Panc1 (cell line): Measurements from ENCODE around the gene CHRNA5. TPM values are rescaled to one million over a fixed set of nuclear protein-coding genes. Genes with fewer than 3 reads are reported as not detected.
"Not testable (repeated sequence)": the region's sequence is repeated elsewhere in the genome, so short reads cannot be mapped to it uniquely, and the experiment has no call there.

ENCODE experiments used
- ATAC-seq: fragments of 200-7000 bp; cut with Tn5 transposase; 2 replicates; pipeline ENCODE4 v1.9.1; 2020; ENCODE audit warnings: mild to moderate bottlenecking, moderate library complexity
- BruUV-seq: library from RNA; stranded (reverse); fragments of 400-500 nt; replicated peaks from 2 replicates; lab custom pipeline; 2021; lab: Mats Ljungman, UMichigan
- CTCF ChIA-PET: fragments of 300-600 bp; sonication (Branson Sonifier 250); formaldehyde crosslinking; loops from one replicate; lab custom pipeline; 2022; ENCODE audit warnings: antibody characterized with exemption; lab: Charles Lee
- POLR2A ChIA-PET: fragments of 300-600 bp; sonication (Branson Sonifier 250); formaldehyde crosslinking; loops from one replicate; lab custom pipeline; 2022; ENCODE audit warnings: antibody characterized with exemption; lab: Charles Lee
- DNase-seq: peaks from one replicate; pipeline ENCODE4 v3.0.0-alpha.2; 2010; ENCODE audit warnings: low read depth, low spot score
- H3K27ac ChIP-seq: 2 replicates; pipeline ENCODE4 v1.5.1; 2011; ENCODE audit warnings: mild to moderate bottlenecking, low read length, inconsistent platforms
- H3K27me3 ChIP-seq: fragments of 200-500 bp; sonication (Bioruptor generic); 2 replicates; pipeline ENCODE4 v1.6.0; 2014; ENCODE audit warnings: low read length, inconsistent platforms; ENCODE audit not compliant: control insufficient read depth, insufficient read depth
- H3K36me3 ChIP-seq: fragments of 200-500 bp; sonication (Bioruptor generic); 2 replicates; pipeline ENCODE4 v1.5.1; 2014; ENCODE audit warnings: inconsistent platforms, mild to moderate bottlenecking, low read length, moderate library complexity; ENCODE audit not compliant: control insufficient read depth, insufficient read depth
- H3K4me1 ChIP-seq: 2 replicates; pipeline ENCODE4 v1.5.1; 2011; ENCODE audit warnings: inconsistent platforms, mild to moderate bottlenecking, low read length, moderate library complexity; ENCODE audit not compliant: control insufficient read depth, insufficient read depth
- H3K4me3 ChIP-seq, 2 experiments: 2 replicates each; pipeline ENCODE4 v1.5.1; 2011 to 2012; ENCODE audit warnings: low read depth in 2 of 2, low read length in 2 of 2, mild to moderate bottlenecking in 2 of 2, inconsistent platforms in 1 of 2, moderate library complexity in 1 of 2
- H3K9me3 ChIP-seq: fragments of 200-500 bp; sonication (Bioruptor generic); 2 replicates; pipeline ENCODE4 v1.5.1; 2014; ENCODE audit warnings: low read depth, mild to moderate bottlenecking, inconsistent platforms, low read length, moderate library complexity; ENCODE audit not compliant: control insufficient read depth, insufficient read depth
- POLR2AphosphoS5 ChIP-seq: IDR thresholded peaks from 2 replicates; pipeline ENCODE4 v1.6.1; 2012; ENCODE audit warnings: mild to moderate bottlenecking, low read depth, low read length, moderate library complexity
- SIN3A ChIP-seq: IDR thresholded peaks from 2 replicates; pipeline ENCODE4 v1.6.1; 2012; ENCODE audit warnings: low read depth, mild to moderate bottlenecking, low read length, moderate library complexity, borderline replicate concordance; ENCODE audit not compliant: insufficient read depth
- TCF7L2 ChIP-seq: IDR thresholded peaks from 2 replicates; pipeline ENCODE4 v1.6.1; 2011; ENCODE audit warnings: mild to moderate bottlenecking, low read depth, low read length, inconsistent platforms
- in situ Hi-C: cut with HindIII; loops from 2 replicates; pipeline ENCODE4 v1.10.0; 2016; ENCODE audit warnings: low sequenced_read_pairs, low pct_unique_long_range_greater_than_20kb
- intact Hi-C: fragments of 100-400 bp; cut with micrococcal nuclease; formaldehyde crosslinking; loops from one replicate; pipeline ENCODE4 v1.10.0; 2022; ENCODE audit not compliant: unreplicated experiment
- total RNA-seq: library from RNA; stranded (reverse); gene quantifications from one replicate; pipeline ENCODE4 v1.2.1, GENCODE V29; 2021; ENCODE audit not compliant: unreplicated experiment
- TF ChIP-seq, protein P1 (sequence below): fragments of 450-650 bp; IDR thresholded peaks from 2 replicates; pipeline ENCODE4 v1.5.1; 2017; ENCODE audit warnings: mild to moderate bottlenecking
- TF ChIP-seq, protein P2 (sequence below), 2 experiments: IDR thresholded peaks; 2 replicates each; pipeline ENCODE4 v1.6.1; 2011 to 2012; ENCODE audit warnings: low read depth in 2 of 2, control low read depth in 1 of 2, low read length in 1 of 2, mild to moderate bottlenecking in 1 of 2, moderate library complexity in 1 of 2; ENCODE audit not compliant: insufficient read depth in 1 of 2

The CHRNA5 gene
- total RNA-seq, 1 experiment from 2014 or later = 52.4 TPM

DNA sequence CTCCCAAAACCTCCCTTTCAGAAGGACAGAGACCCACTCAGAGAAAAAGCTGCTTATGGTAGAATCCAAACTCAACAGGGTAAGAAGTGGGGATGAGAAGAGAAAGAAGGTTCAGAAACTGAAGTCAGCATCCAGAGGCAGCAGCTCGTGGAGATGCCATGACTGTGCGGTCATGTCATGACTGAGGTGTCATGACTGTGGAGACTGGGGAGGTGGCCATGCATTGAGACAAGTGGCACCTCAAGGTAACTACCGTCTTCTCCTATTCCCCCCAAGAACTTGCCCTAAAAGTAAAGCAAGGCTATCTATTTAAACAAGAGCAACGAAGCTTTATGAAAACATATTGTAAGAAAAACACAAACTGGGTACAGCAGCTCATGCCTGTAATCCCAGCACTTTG lies 40.4 kb downstream of the CHRNA5 start:
- intact Hi-C loops (no loop called here), in situ Hi-C loops (no loop called here)
- H3K27me3 ChIP-seq = no peaks in the 10 kb centered on the region
- H3K27ac ChIP-seq = no peak overlapping the region
- TF ChIP-seq, protein P1, sequence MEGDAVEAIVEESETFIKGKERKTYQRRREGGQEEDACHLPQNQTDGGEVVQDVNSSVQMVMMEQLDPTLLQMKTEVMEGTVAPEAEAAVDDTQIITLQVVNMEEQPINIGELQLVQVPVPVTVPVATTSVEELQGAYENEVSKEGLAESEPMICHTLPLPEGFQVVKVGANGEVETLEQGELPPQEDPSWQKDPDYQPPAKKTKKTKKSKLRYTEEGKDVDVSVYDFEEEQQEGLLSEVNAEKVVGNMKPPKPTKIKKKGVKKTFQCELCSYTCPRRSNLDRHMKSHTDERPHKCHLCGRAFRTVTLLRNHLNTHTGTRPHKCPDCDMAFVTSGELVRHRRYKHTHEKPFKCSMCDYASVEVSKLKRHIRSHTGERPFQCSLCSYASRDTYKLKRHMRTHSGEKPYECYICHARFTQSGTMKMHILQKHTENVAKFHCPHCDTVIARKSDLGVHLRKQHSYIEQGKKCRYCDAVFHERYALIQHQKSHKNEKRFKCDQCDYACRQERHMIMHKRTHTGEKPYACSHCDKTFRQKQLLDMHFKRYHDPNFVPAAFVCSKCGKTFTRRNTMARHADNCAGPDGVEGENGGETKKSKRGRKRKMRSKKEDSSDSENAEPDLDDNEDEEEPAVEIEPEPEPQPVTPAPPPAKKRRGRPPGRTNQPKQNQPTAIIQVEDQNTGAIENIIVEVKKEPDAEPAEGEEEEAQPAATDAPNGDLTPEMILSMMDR = no peak
- TF ChIP-seq POLR2AphosphoS5 (no peak), TCF7L2 (no peak), SIN3A (no peak)
- TF ChIP-seq, protein P2, sequence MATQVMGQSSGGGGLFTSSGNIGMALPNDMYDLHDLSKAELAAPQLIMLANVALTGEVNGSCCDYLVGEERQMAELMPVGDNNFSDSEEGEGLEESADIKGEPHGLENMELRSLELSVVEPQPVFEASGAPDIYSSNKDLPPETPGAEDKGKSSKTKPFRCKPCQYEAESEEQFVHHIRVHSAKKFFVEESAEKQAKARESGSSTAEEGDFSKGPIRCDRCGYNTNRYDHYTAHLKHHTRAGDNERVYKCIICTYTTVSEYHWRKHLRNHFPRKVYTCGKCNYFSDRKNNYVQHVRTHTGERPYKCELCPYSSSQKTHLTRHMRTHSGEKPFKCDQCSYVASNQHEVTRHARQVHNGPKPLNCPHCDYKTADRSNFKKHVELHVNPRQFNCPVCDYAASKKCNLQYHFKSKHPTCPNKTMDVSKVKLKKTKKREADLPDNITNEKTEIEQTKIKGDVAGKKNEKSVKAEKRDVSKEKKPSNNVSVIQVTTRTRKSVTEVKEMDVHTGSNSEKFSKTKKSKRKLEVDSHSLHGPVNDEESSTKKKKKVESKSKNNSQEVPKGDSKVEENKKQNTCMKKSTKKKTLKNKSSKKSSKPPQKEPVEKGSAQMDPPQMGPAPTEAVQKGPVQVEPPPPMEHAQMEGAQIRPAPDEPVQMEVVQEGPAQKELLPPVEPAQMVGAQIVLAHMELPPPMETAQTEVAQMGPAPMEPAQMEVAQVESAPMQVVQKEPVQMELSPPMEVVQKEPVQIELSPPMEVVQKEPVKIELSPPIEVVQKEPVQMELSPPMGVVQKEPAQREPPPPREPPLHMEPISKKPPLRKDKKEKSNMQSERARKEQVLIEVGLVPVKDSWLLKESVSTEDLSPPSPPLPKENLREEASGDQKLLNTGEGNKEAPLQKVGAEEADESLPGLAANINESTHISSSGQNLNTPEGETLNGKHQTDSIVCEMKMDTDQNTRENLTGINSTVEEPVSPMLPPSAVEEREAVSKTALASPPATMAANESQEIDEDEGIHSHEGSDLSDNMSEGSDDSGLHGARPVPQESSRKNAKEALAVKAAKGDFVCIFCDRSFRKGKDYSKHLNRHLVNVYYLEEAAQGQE (IDR thresholded peaks at IDR 0.05; ENCODE audit: insufficient read depth in 1 of 2, low read depth in 2 of 2, low read length in 1 of 2) = no peak
- no peaks in the 10 kb centered on the region for H3K9me3 ChIP-seq
- BruUV-seq = no TSS peak
- H3K36me3 ChIP-seq = no peaks in the 10 kb centered on the region
- H3K4me1 ChIP-seq = no peaks in the 10 kb centered on the region
- POLR2A ChIA-PET = interaction anchor here (0.6 kb wide), 1 partner anchor 596 kb away, joined by 6 read pairs; no protein-coding TSS in a partner anchor
- ATAC-seq = no peak
- H3K4me3 ChIP-seq = no peak overlapping the region
- CTCF ChIA-PET = no interaction called here
- DNase-seq = no peak

DNA sequence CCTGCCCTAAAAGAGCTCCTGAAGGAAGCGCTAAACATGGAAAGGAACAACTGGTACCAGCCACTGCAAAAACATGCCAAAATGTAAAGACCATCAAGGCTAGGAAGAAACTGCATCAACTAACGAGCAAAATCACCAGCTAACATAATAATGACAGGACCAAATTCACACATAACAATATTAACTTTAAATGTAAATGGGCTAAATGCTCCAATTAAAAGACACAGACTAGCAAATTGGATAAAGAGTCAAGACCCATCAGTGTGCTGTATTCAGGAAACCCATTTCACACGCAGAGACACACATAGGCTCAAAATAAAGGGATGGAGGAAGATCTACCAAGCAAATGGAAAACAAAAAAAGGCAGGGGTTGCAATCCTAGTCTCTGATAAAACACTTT lies 44.2 kb downstream of the CHRNA5 start:
- H3K27me3 ChIP-seq, intact Hi-C loops, DNase-seq, H3K36me3 ChIP-seq, H3K9me3 ChIP-seq, H3K27ac ChIP-seq, H3K4me1 ChIP-seq, in situ Hi-C loops, ATAC-seq, CTCF ChIA-PET, H3K4me3 ChIP-seq, POLR2A ChIA-PET, BruUV-seq: not testable (repeated sequence)

DNA sequence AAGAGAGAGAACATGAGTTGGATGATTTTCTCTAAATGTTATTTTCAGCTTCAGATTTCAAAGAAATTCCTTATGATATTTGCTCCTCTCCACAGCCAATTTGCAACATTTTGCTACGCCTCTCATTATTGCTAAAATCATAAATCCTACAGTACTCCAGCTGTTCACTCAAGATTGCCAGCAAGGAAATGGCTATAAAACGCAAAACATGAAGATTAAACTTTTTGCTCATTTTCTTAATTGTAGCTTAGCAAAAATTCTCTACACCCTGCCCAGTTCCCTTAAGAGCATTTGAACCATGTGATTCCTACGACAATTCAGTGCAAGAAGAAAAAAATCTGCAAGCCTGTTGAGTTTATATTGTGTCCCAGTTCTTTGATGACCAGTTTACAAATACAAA lies 48.7 kb downstream of the CHRNA5 start:
- no peak overlapping the region for H3K27ac ChIP-seq
- no peaks in the 10 kb centered on the region for H3K9me3 ChIP-seq
- CTCF ChIA-PET = no interaction called here
- ATAC-seq = no peak
- POLR2A ChIA-PET = no interaction called here
- TF ChIP-seq, protein P2 (IDR thresholded peaks at IDR 0.05; ENCODE audit: insufficient read depth in 1 of 2, low read depth in 2 of 2, low read length in 1 of 2) = no peak
- TF ChIP-seq, protein P1 = no peak
- no peak for TF ChIP-seq SIN3A
- no peak for TF ChIP-seq TCF7L2
- TF ChIP-seq POLR2AphosphoS5 = no peak
- H3K36me3 ChIP-seq = no peaks in the 10 kb centered on the region
- intact Hi-C loops (no loop called here), in situ Hi-C loops (no loop called here)
- H3K4me3 ChIP-seq = no peak overlapping the region
- 0 out of 2 replicates have a peak, but pooled peaks cover 2% of the 10 kb centered on the region for H3K27me3 ChIP-seq
- no TSS peak for BruUV-seq
- peaks cover 4% of the 10 kb centered on the region; the same call in 1 of the 2 replicates for H3K4me1 ChIP-seq
- no peak for DNase-seq
